CD4-positive, alpha-beta T cell (primary cell): ENCODE measurements around the gene URB1. TPM values are rescaled to one million over a fixed set of nuclear protein-coding genes. Genes with fewer than 3 reads are reported as not detected.

Experiments used
- ATAC-seq: fragments of 200-7000 bp; cut with Tn5 transposase; one replicate; pipeline ENCODE4 v1.10.0; 2022; ENCODE audit warnings: mild to moderate bottlenecking; ENCODE audit not compliant: poor library complexity
- CTCF ChIA-PET: fragments of 350-600 bp; sonication (Branson Sonifier 250); formaldehyde crosslinking; loops from one replicate; lab custom pipeline; 2021; ENCODE audit warnings: antibody characterized with exemption, inconsistent platforms; lab: Charles Lee
- POLR2A ChIA-PET: fragments of 350-600 bp; sonication (Branson Sonifier 250); formaldehyde crosslinking; loops from one replicate; lab custom pipeline; 2021; ENCODE audit warnings: antibody characterized with exemption, inconsistent platforms; lab: Charles Lee
- DNase-seq, 14 experiments: peaks; one replicate each; pipeline ENCODE4 v3.0.0-alpha.2; 2013 to 2020; ENCODE audit warnings: mixed read lengths in 2 of 14
- H3K27ac ChIP-seq, 2 donors: one replicate each; pipeline versions ENCODE4 v1.5.1 to v1.7.0; 2013; ENCODE audit warnings: low read length in 2 of 2, low read depth in 1 of 2, mild to moderate bottlenecking in 1 of 2
- H3K27me3 ChIP-seq, 2 experiments: 1 replicate in 1 of 2; 2 replicates in 1 of 2; pipeline versions ENCODE4 v1.6.1 to v1.7.0; 2013; ENCODE audit warnings: low read length in 2 of 2, control low read depth in 1 of 2, mild to moderate bottlenecking in 1 of 2, moderate library complexity in 1 of 2; ENCODE audit not compliant: insufficient read depth in 2 of 2, control insufficient read depth in 1 of 2
- H3K36me3 ChIP-seq: one replicate; pipeline ENCODE4 v1.6.1; 2013; ENCODE audit warnings: low read length, control low read depth; ENCODE audit not compliant: insufficient read depth
- H3K4me1 ChIP-seq: one replicate; pipeline ENCODE4 v1.6.1; 2013; ENCODE audit warnings: low read length, control low read depth; ENCODE audit not compliant: insufficient read depth
- H3K4me3 ChIP-seq: one replicate; pipeline ENCODE4 v1.5.1; 2013; ENCODE audit warnings: mild to moderate bottlenecking, low read length, moderate library complexity
- H3K9me3 ChIP-seq, 2 experiments: 1 replicate in 1 of 2; 2 replicates in 1 of 2; pipeline versions ENCODE4 v1.6.1 to v1.7.0; 2013; ENCODE audit warnings: low read length in 2 of 2, mild to moderate bottlenecking in 2 of 2, control low read depth in 1 of 2, moderate library complexity in 1 of 2; ENCODE audit not compliant: control insufficient read depth in 1 of 2, insufficient read depth in 1 of 2
- H3K27ac Mint-ChIP-seq: one replicate; pipeline ENCODE4 v1.8.0; 2020; ENCODE audit warnings: mixed read lengths
- H3K27me3 Mint-ChIP-seq: one replicate; pipeline ENCODE4 v1.8.0; 2021; ENCODE audit warnings: mixed read lengths
- H3K36me3 Mint-ChIP-seq: one replicate; pipeline ENCODE4 v1.8.0; 2021; ENCODE audit warnings: low read depth, mixed read lengths
- H3K4me1 Mint-ChIP-seq: one replicate; pipeline ENCODE4 v1.8.0; 2021; ENCODE audit warnings: low read depth, mixed read lengths
- H3K4me3 Mint-ChIP-seq: one replicate; pipeline ENCODE4 v1.8.0; 2020; ENCODE audit warnings: mild to moderate bottlenecking, mixed read lengths
- H3K9me3 Mint-ChIP-seq: one replicate; pipeline ENCODE4 v1.8.0; 2020; ENCODE audit warnings: mixed read lengths
- intact Hi-C, 2 experiments: fragments of 100-400 bp; cut with DNase I in 1 of 2; cut with micrococcal nuclease in 1 of 2; formaldehyde crosslinking; loops; one replicate each; pipeline versions ENCODE4 v1.15.1 to v1.9.0; 2023 to 2025; cut with DNase I, micrococcal nuclease
- total RNA-seq, 174 experiments: library from RNA in 2 of 174; stranded (reverse) in 2 of 174; gene quantifications; one replicate each; pipeline ENCODE4 v1.2.3 and lab custom pipeline; 2021 to 2026
- TF ChIP-seq, protein P1 (sequence below): fragments of 200-600 bp; IDR thresholded peaks from one replicate; pipeline ENCODE4 v1.8.0; 2022; ENCODE audit warnings: antibody characterized with exemption, mild to moderate bottlenecking

The URB1 gene
- total RNA-seq, 2 experiments from 2014 or later = 5.4 to 5.7 TPM

DNA sequence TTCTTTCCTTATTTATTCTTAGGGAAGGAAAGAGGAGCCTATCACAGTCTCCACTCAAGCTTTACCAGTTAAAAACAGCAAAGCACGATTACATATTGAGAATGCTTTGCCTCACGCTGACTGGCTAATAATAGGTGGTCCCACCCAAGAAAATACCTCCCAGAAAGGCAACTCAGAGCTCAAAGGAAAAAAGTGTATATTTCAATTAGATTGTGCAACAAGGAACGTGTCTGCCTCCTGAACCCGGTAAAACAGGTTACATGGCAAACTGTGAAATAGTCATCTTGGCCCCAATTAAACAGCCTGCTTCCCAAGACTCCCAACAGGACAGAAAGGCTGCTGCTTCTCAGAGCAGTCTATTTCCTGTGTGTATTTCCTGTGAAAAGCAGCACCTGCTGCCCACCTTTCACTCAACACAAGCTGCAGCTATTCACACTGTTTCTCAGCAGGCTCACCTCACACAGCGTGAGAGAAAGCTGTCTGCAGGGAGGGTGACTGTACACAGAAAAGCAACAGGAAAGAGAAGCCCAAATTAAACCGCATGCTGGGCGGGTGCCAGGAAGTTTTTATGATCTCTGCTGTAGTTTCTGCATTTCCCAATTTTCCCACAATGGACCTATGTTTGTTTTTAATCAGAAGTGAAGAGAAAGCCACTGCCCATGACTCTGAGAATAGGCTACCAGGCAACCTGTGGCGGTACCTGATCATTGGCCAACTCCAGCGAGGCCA lies 44.0 kb downstream of the URB1 start:
- H3K27me3 Mint-ChIP-seq = no peaks in the 10 kb centered on the region
- H3K36me3 Mint-ChIP-seq = peaks cover 97% of the 10 kb centered on the region
- H3K4me1 Mint-ChIP-seq = no peaks in the 10 kb centered on the region
- peaks cover 15 to 23% of the 10 kb centered on the region in 2 experiments for H3K9me3 ChIP-seq
- ATAC-seq = no peak
- no peak overlapping the region for H3K4me3 Mint-ChIP-seq
- POLR2A ChIA-PET = no interaction called here
- CTCF ChIA-PET = no interaction called here
- peaks cover 2% of the 10 kb centered on the region for H3K9me3 Mint-ChIP-seq
- peaks cover 98% of the 10 kb centered on the region for H3K36me3 ChIP-seq
- no peaks in the 10 kb centered on the region for H3K4me1 ChIP-seq
- intact Hi-C loops = no loop called here
- TF ChIP-seq, protein P1, sequence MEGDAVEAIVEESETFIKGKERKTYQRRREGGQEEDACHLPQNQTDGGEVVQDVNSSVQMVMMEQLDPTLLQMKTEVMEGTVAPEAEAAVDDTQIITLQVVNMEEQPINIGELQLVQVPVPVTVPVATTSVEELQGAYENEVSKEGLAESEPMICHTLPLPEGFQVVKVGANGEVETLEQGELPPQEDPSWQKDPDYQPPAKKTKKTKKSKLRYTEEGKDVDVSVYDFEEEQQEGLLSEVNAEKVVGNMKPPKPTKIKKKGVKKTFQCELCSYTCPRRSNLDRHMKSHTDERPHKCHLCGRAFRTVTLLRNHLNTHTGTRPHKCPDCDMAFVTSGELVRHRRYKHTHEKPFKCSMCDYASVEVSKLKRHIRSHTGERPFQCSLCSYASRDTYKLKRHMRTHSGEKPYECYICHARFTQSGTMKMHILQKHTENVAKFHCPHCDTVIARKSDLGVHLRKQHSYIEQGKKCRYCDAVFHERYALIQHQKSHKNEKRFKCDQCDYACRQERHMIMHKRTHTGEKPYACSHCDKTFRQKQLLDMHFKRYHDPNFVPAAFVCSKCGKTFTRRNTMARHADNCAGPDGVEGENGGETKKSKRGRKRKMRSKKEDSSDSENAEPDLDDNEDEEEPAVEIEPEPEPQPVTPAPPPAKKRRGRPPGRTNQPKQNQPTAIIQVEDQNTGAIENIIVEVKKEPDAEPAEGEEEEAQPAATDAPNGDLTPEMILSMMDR = no peak
- DNase-seq = no peak
- no peak overlapping the region for H3K27ac Mint-ChIP-seq
- H3K27ac ChIP-seq = no peak overlapping the region
- no peaks in the 10 kb centered on the region for H3K27me3 ChIP-seq
- no peak overlapping the region for H3K4me3 ChIP-seq

DNA sequence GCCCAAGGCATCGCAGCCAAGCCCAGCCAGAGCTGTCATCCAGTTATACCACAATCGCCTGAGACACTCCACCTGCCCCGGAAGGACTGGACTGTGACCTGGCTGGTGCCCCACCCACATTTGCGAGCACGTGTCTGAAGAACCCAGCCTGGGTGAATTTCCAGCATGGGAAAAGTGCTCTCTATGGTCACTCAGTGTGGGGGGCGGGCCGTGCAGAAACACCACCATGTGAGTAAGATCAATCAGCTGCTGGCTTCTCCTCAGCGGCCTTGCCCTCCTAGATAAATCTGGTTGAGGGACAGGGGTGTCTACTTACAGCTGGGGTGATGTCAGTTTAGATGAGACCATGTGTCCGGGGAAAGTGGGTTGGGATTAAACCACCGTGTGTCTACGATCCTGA lies 44.8 kb downstream of the URB1 start:
- H3K36me3 ChIP-seq = peaks cover 98% of the 10 kb centered on the region
- H3K9me3 ChIP-seq = peaks cover 15 to 23% of the 10 kb centered on the region in 2 experiments
- TF ChIP-seq, protein P1 = no peak
- CTCF ChIA-PET = no interaction called here
- H3K4me1 Mint-ChIP-seq = no peaks in the 10 kb centered on the region
- no peaks in the 10 kb centered on the region for H3K4me1 ChIP-seq
- no peak overlapping the region for H3K27ac Mint-ChIP-seq
- POLR2A ChIA-PET = no interaction called here
- no peaks in the 10 kb centered on the region for H3K27me3 ChIP-seq
- H3K27ac ChIP-seq = no peak overlapping the region
- H3K27me3 Mint-ChIP-seq = no peaks in the 10 kb centered on the region
- ATAC-seq = no peak
- no peak for DNase-seq
- no peak overlapping the region for H3K4me3 ChIP-seq
- peaks cover 97% of the 10 kb centered on the region for H3K36me3 Mint-ChIP-seq
- H3K4me3 Mint-ChIP-seq = no peak overlapping the region
- intact Hi-C loops = no loop called here
- H3K9me3 Mint-ChIP-seq = peaks cover 2% of the 10 kb centered on the region

DNA sequence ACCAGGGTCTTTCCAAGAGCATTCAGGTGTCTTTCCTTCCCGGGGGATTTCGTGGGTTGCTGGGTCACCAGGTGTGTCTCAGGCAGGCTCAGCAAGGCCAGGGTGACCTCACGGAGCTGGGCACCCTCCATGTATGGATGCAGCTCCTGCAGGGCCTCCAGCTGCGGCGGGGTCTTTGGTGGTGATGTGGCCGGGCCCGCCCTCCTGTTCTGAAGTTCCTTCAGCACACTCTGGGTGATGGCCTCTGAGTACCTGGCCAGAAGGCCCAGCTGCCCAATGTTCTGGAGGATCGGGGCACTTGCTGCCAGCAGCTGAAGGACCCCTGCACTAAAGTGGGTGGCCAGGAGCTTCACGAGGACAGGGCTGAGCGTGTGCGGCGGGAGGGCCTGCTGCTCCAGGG lies 45.5 kb downstream of the URB1 start:
- peaks cover 97% of the 10 kb centered on the region for H3K36me3 Mint-ChIP-seq
- Histone ChIP-seq H3K36me3 (peaks cover 98% of the 10 kb centered on the region), H3K4me1 (no peaks in the 10 kb centered on the region), H3K27me3 (no peaks in the 10 kb centered on the region), H3K9me3 (peaks cover 15 to 23% of the 10 kb centered on the region in 2 experiments), H3K4me3 (no peak overlapping the region), H3K27ac (no peak overlapping the region)
- H3K4me3 Mint-ChIP-seq = no peak overlapping the region
- no peak for DNase-seq
- H3K9me3 Mint-ChIP-seq = peaks cover 2% of the 10 kb centered on the region
- H3K27me3 Mint-ChIP-seq = no peaks in the 10 kb centered on the region
- CTCF ChIA-PET = no interaction called here
- ATAC-seq = no peak
- TF ChIP-seq, protein P1 = no peak
- H3K27ac Mint-ChIP-seq = no peak overlapping the region
- intact Hi-C loops = no loop called here
- H3K4me1 Mint-ChIP-seq = no peaks in the 10 kb centered on the region
- POLR2A ChIA-PET = no interaction called here
